ENCODE measurements around the gene STK35. TPM values are rescaled to one million over a fixed set of nuclear protein-coding genes. Genes with fewer than 3 reads are reported as not detected.

Gene STK35
- total and polyA plus RNA-seq, 9 of the 15 experiments (the other 6 are each of a cell fraction or from before 2014, with no cell fraction given), result 1.0 to 11.0 (median 6.3) TPM

- BruUV-seq (replicated peaks), result no TSS peak
- no peaks in the 10 kb centered on the region for H3K9me3 ChIP-seq (replicated peaks; ENCODE audit: control insufficient read depth, insufficient read depth, low read depth, low read length)
- H3K4me3 ChIP-seq, result no peak overlapping the region
- H3K27me3 ChIP-seq (ENCODE audit: control insufficient read depth in 2 of 2, insufficient read depth in 2 of 2, low read length in 2 of 2), result peaks cover 2 to 35% of the 10 kb centered on the region in 2 experiments; a peak in 4 of 5 replicates
- WGBS (ENCODE audit: insufficient coverage, low coverage, missing lambda C conversion rate), result 0% methylated on average over 4 of the region's 8 CpGs
- H3K9ac ChIP-seq (ENCODE audit: insufficient read depth in 1 of 2, low read depth in 2 of 2, low read length in 2 of 2), result no peak overlapping the region
- H4K20me1 ChIP-seq (replicated peaks; ENCODE audit: control insufficient read depth, insufficient read depth, low read length), result peaks cover 4% of the 10 kb centered on the region; the same call in 1 of the 2 replicates
- intact Hi-C loops (cut with micrococcal nuclease), result no loop called here
- H3K79me2 ChIP-seq (ENCODE audit: control insufficient read depth, insufficient read depth, low read length), result no peaks in the 10 kb centered on the region
- H3K4me2 ChIP-seq (ENCODE audit: insufficient read depth, low read length), result no peak overlapping the region
- no peaks in the 10 kb centered on the region for H3K4me1 ChIP-seq (replicated peaks in 1 of 2; ENCODE audit: control insufficient read depth in 2 of 2, insufficient read depth in 2 of 2, low read length in 2 of 2)
- H3K36me3 ChIP-seq (ENCODE audit: control insufficient read depth, insufficient read depth, low read length), result no peaks in the 10 kb centered on the region
- ATAC-seq, result no peak
- FAIRE-seq, result no peak
- no peak overlapping the region for H2AFZ ChIP-seq (ENCODE audit: low read depth, low read length)
- H3K27ac ChIP-seq (ENCODE audit: extremely low read depth, low read depth, low read length), result no peak overlapping the region
- H3K9me1 ChIP-seq (ENCODE audit: control insufficient read depth, insufficient read depth, low read length), result no peaks in the 10 kb centered on the region
- no peak for DNase-seq (ENCODE audit: extremely low read depth in 1 of 4, low spot score in 3 of 4)
- ChIA-PET POLR2A (interaction anchor here (0.6 kb wide), 1 partner anchor 16 kb away, joined by 3 read pairs; no protein-coding TSS in a partner anchor), CTCF (ENCODE audit: low intra/inter-chr PET ratio) (no interaction called here)
- in situ Hi-C loops (cut with MboI), result no loop called here
- no peak for TF ChIP-seq KAT2B (IDR thresholded peaks at IDR 0.05; ENCODE audit: low read depth, low read length)
- TF ChIP-seq FIP1L1 (IDR thresholded peaks at IDR 0.05; ENCODE audit: low read depth, low read length, poor library complexity, severe bottlenecking), result no peak
- no peak for TF ChIP-seq NFRKB (IDR thresholded peaks at IDR 0.05; ENCODE audit: low read depth)
- TF ChIP-seq AFF1 (IDR thresholded peaks at IDR 0.05; ENCODE audit: low read depth in 1 of 2, partially characterized antibody in 2 of 2), result no peak
- TF ChIP-seq TGIF2 (CRISPR knock-in tag; IDR thresholded peaks at IDR 0.05), result no peak
- no peak for TF ChIP-seq FOXP4 (CRISPR knock-in tag; IDR thresholded peaks at IDR 0.05; ENCODE audit: borderline replicate concordance)
- no peak for TF ChIP-seq FOXJ3 (CRISPR knock-in tag; IDR thresholded peaks at IDR 0.05)
- TF ChIP-seq POU5F1 (IDR thresholded peaks at IDR 0.05; ENCODE audit: borderline replicate concordance, low read depth, low read length, partially characterized antibody), result no peak
- TF ChIP-seq CBX2 (IDR thresholded peaks at IDR 0.05; ENCODE audit: insufficient read depth, low read length, poor library complexity, severe bottlenecking), result no peak
- TF ChIP-seq C11orf30 (IDR thresholded peaks at IDR 0.05; ENCODE audit: low read depth), result no peak
- TF ChIP-seq CHAMP1 (IDR thresholded peaks at IDR 0.05), result no peak
- no peak for TF ChIP-seq BDP1 (IDR thresholded peaks at IDR 0.05; ENCODE audit: insufficient read depth, insufficient read length)
- no peak for TF ChIP-seq KLF1 (tag; IDR thresholded peaks at IDR 0.05)
- TF ChIP-seq SMAD3 (CRISPR knock-in tag; conservative IDR thresholded peaks at IDR 0.05), result no peak
- no peak for TF ChIP-seq MEIS2 (IDR thresholded peaks at IDR 0.05; ENCODE audit: partially characterized antibody)
These were observed 61.7 kb downstream of the STK35 start for GRCh38 chr20:2163312-2163711.
